Cortex of kidney (tissue), 1 donor: ENCODE results near the gene RAB25.
"Not testable (repeated sequence)": the region's sequence is repeated elsewhere in the genome, so short reads cannot be mapped to it uniquely, and the experiment has no call there.

Experiments
- DNase-seq: peaks from one replicate; lab custom pipeline; 2025; lab: John Stamatoyannopoulos, UW

The RAB25 gene

DNA sequence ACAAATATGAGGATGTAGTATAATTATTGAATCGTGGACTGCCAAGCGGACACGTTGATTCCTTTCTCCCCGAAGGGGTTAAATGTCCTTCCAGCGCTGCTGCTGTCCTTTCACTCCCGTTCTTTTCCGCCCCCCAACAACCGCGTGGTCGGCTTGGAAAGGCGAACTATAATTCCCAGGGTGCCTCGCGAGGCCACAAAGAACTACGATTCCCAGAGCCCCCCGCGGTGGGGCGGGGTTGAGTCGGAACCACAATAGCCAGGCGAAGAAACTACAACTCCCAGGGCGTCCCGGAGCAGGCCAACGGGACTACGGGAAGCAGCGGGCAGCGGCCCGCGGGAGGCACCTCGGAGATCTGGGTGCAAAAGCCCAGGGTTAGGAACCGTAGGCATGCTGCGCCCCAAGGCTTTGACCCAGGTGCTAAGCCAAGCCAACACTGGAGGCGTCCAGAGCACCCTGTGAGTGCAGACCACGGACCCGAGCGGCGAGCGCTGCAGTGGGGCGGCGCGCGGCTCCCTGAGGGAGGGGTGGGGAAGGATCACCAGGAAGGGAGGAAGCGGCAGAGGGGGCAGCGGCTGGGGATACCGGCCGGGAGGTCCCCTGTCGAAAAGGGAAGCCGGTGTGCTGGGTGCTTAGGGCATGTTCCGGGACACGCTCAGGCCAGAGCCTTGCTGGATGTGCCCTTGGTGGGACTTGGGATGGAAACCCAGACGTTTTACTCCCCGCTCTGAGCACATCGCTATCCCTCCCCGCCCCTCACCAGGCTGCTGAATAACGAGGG lies 6.3 kb upstream of the RAB25 start, which contains the start of gene LAMTOR2:
LAMTOR2 (plus strand) TSS at position 283 of the 781 bp plus-strand sequence; CDS start at position 391, 108 bp downstream.
- DNase-seq: no peak

DNA sequence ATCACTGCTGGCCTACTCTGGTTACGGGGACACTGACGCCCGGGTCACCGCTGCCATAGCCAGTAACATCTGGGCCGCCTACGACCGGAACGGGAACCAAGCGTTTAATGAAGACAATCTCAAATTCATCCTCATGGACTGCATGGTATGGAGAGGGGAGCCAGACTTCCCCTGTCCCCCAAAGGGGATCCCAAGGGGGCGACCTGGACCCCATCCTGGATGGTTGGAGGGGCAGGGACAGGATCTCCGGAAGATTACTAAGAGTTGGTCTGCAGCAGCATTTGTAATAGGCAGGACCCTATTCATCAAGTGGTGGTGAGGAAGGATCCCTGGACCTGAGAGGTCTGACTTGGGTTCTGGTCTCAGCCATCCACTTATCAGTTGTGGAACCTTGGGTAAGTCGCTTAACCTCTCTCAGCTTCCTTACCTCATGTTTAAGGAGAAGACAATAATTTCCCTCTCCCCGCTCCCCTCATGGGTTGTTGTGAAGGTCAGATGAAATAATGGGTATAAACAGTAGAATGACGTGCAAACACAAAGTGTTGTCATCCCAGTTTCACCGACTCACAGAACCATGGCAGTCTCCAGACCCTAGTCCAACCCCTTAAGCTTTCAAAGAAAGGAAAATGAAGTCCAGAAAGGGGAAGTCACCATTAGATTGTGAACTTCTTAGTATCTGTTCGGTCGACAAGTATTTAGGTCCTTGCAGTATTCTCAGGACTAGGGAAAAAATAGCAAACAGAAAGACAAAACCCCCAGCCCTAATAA lies 5.5 kb upstream of the RAB25 start:
- DNase-seq: no peak

DNA sequence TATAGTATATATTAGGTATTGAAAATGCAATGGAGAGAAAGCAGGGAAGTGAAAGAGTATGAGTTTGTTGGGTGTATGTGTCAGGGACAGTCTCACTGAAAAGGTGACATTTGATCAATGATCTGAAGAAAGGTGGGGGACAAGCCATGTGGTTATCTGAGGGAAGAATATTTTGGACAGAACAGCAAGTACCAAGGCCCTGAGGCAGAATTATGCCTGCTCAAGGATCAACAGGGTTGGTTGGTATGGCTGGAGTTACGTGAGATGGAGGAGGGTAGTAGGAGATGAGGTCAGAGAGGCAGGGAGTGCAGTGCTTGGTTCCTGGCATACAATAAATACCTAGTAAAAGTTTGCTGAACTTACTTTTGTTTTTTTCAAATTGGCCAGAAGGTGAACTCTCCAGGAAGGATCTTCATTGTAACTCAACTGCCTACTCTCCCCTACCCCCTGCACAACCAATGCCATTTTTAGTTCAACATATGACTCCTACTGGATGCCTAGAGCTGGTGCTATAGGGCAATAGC lies 4.6 kb upstream of the RAB25 start:
- DNase-seq: no peak

- DNase-seq: no peak
Measured at GRCh38 chr1:156062189-156062588, 1.2 kb downstream of the RAB25 start.

DNA sequence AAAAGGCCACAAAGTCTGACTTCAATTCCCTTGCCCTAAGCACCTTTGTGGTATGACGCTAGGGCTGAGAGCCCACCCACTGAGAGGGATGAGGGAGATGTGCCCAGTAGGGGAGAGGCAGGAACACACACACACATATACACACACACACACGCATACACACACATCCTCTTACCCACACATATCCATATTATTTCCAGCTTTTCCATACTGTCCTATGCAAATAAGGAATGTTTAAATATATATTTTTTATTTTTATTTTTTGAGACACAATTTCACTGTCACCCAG lies 3.0 kb downstream of the RAB25 start:
- no peak for DNase-seq

- DNase-seq: no peak
Measured at GRCh38 chr1:156064615-156065014, 3.7 kb downstream of the RAB25 start.

- DNase-seq: no peak
Measured at GRCh38 chr1:156065212-156065611, 4.3 kb downstream of the RAB25 start.

DNA sequence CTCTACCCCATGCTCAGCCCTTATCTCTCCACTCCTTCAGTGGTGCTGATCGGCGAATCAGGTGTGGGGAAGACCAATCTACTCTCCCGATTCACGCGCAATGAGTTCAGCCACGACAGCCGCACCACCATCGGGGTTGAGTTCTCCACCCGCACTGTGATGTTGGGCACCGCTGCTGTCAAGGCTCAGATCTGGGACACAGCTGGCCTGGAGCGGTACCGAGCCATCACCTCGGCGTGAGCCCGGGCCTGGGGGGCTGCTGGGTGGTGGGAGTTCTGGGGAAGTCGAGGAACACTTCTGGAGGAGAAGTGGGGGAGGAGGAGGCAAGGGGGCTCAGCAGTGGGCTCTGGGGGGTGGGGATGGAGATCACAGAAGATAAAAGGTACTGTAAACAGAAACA lies 4.9 kb downstream of the RAB25 start:
- DNase-seq: no peak

DNA sequence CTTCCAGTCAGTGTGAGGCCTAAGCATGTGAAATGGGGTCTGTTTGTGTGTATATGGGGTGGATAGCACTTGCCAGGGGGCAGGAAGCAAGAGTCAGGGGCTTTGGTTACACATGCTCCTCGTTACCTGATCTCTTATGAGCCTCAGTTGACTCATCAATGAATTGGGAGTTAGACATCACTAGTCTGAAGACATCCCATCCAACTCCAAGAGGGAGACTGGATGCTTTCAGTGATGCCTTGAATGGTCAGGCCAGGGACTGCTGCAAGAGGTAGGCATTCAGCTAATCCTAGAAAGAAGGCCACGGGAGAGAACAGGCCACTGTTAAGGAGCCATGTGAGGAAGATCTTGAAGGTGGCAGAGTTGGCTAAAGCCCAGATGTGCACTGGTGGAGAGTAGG lies 6.3 kb downstream of the RAB25 start:
- DNase-seq: no peak

GRCh38 chr1:156069490-156070455 lies 8.8 kb downstream of the RAB25 start:
- DNase-seq: no peak

GRCh38 chr1:156070548-156070947 lies 9.6 kb downstream of the RAB25 start:
- DNase-seq: no peak

GRCh38 chr1:156071332-156071816 lies 10.4 kb downstream of the RAB25 start:
- not testable (repeated sequence) for DNase-seq

GRCh38 chr1:156072251-156072650 lies 11.3 kb downstream of the RAB25 start:
- no peak for DNase-seq

DNA sequence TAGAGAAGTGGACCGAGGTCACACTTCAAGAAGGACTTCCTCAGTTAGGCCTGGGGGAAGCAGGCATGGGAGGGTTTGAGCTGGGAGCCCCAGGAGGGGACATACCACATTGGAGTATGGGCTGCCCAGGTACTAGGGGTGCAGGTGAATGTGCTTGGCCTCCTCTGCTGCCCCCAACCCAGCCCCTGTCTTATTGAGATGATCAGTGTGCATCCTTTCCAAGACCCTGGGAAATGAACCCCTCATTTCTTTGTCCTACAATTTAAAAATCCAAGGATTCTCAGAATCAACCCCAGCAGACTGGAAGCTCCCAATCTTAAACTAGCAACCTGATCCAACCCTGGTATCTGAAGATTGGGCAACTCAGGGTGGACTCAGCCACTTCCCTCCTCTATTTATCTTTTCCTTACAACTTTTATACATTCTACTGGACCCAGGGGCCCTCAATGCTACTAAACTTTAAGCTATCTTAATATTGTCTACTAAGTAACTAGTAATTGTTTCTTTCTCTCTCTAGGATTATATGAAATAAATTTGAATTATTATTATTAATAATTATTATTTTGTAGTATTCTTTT lies 12.2 kb downstream of the RAB25 start:
- no peak for DNase-seq

GRCh38 chr1:156073740-156074139 lies 12.8 kb downstream of the RAB25 start:
- no peak for DNase-seq

GRCh38 chr1:156074661-156075060 lies 13.7 kb downstream of the RAB25 start:
- no peak for DNase-seq

DNA sequence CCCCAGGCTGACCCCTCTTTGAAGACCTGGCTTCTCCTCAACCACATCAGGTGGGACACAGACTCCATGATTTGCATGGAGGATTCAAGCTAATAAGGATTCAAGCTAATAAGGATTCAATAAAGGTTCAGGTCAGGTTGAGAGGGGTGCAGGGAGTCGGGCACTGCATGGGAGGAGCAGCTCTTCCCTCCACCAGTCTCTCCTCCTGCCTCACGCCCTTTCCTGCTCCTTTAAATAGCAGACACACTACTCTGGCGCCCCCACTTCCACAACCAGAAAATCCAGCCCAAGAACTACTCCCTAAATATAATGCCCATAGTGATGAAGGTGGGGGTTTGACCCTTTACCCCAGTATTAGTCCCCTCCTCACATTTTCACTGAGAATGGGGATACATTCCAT lies 14.2 kb downstream of the RAB25 start:
- DNase-seq: no peak

DNA sequence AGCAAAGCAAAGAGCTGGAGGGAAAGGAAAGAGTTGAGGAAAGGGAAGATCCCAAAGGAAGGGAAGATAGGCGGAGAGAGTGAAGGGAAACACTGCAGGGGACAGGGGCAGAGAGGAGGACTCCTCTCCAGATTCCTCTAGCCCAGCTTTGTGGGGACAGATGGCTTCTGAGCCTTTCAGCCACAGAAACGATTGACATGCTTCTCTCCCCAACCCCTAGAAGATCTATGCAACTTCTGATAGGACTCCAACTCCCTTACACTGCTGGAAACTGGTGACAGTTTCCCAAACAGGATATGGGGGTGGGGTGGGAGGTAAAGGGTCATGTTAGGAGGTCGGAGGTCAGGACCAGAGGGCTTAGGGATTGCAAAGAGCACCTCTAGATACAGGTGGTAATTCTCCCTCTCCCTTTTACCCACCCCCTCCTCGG lies 14.8 kb downstream of the RAB25 start:
- DNase-seq: no peak

DNA sequence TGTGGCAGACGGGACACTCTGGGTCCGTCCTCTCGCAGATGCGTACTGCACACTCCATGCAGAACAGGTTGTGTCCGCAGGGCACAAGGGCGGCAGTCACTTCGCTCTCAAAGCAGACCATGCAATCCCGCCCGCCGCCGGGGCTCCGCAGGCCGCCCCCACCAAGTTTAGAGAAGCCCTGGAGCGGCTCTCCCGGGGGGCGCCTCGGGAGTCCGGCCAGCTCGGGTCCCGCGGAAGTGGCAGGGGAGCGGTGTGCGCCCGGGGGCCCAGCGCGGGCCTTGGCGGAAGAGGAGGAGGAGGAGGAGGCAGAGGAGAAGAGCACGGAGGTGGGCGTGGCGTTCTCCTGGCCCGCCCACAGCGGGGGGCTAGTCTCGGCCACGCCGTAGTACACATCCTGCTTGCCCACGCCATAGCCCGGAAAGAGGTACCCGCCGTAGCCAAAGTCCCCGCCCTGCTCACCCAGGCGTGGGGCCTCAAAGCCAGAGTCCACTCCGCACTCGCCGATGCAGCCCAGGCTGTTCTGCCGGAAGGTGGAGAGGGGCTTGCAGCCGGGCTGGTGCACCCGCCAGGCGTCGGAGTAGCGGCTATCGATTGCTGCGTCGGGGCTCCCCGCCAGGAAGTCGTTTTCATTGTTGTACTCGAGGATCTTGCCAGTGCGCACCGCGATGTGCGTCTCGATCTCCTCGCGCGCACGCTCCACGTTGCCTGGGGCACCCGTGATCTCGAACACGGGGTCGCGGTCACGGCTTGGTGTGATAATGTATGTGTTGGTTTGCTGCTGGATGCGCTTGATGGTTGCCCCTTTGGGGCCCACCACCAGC lies 15.9 kb downstream of the RAB25 start:
- DNase-seq: no peak

DNA sequence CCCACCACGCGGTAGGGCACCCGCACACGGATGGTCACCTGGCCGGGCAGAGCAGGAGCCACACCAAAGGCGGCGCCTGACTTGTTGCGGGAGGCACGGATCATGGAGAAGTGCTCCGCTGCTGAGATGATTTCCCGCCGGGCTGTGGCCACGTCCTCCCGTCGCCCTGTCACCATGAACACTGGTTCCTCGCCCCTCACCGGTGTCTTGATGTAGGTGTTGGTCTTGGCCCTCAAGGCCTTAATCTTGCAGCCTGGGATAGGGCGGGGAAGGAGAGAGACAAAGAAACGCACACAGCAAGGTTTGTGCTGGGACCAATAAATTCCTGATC lies 16.4 kb downstream of the RAB25 start:
- no peak for DNase-seq

DNA sequence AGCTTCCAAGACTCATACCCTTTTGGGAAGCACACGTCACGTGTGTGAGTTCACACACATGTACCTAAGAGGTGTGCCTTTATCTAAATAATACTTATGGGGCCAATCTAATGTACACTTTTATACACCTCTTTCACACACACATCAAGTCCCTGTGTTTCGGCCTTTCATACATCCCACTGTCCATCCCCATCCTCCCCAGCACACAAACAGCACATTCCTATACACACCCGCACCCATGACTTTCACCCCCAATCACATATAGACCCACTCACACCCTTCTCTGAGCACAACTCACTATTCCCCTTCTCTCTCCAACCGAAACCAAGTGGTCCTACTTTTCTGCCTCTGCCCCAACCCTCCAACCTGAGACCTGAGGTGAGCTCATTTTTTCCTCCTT lies 17.8 kb downstream of the RAB25 start:
- no peak for DNase-seq
